ENCODE results near the gene STAB1.
A peak's percentile ranks its signal among the peaks of the same experiment; 100 is the strongest.

Gene STAB1

DNA sequence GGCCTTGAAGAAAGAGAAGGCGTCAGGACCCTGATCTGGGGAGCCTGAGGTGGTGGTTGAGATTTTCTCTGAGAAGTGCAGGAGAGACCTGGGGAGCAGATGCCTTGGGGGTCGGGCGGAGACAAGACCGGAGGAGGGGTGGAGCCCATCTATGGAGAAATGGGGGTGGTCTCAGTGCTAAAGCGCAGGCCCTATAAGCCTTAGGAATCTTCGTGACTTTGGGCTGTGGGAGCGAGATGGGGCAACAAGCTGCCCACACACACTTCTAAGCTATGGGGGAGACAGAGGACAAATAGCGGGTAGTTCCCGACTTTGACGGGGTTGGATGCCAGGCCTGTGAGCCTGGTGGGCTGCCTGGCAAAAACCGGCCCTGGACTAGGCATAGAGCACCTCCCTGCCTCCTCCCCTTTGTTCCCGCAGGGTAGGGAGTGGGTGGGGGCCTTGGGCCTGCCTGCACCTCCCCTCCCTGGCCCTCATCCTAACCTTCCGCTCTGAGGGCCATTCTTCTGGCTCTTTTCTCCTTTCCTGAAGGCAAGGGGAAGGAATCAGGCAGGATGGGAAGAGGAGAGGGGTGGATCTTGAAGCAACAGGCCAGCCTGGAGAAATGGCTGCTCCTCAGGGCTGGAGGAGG lies 38.9 kb upstream of the STAB1 start:
- H3K27me3 ChIP-seq (ENCODE audit: insufficient read depth, low read length, poor library complexity) = no peaks in the 10 kb centered on the region
- peak overlapping the region; percentile 94 to 96 for H3K4me3 ChIP-seq (ENCODE audit: low read depth in 1 of 2, low read length in 2 of 2)
- TF ChIP-seq, protein P1, sequence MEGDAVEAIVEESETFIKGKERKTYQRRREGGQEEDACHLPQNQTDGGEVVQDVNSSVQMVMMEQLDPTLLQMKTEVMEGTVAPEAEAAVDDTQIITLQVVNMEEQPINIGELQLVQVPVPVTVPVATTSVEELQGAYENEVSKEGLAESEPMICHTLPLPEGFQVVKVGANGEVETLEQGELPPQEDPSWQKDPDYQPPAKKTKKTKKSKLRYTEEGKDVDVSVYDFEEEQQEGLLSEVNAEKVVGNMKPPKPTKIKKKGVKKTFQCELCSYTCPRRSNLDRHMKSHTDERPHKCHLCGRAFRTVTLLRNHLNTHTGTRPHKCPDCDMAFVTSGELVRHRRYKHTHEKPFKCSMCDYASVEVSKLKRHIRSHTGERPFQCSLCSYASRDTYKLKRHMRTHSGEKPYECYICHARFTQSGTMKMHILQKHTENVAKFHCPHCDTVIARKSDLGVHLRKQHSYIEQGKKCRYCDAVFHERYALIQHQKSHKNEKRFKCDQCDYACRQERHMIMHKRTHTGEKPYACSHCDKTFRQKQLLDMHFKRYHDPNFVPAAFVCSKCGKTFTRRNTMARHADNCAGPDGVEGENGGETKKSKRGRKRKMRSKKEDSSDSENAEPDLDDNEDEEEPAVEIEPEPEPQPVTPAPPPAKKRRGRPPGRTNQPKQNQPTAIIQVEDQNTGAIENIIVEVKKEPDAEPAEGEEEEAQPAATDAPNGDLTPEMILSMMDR (IDR thresholded peaks at IDR 0.05; ENCODE audit: borderline replicate concordance, extremely low read depth, low read length, poor library complexity, severe bottlenecking) = no peak
- TF ChIP-seq EZH2 (IDR thresholded peaks at IDR 0.05; ENCODE audit: borderline replicate concordance, low read depth, low read length, severe bottlenecking) = no peak
- peaks cover 26% of the 10 kb centered on the region for H3K4me1 ChIP-seq (ENCODE audit: insufficient read depth, low read length)
- H3K79me2 ChIP-seq (ENCODE audit: insufficient read depth, low read length) = peaks cover 51% of the 10 kb centered on the region
- H3K4me2 ChIP-seq (ENCODE audit: insufficient read depth, low read length) = peak overlapping the region; percentile 85
- ATAC-seq (ENCODE audit: insufficient read depth, low read depth) (peak; percentile 63), DNase-seq (peak; percentile 58)
- H3K27ac ChIP-seq (ENCODE audit: low read length) = peak overlapping the region; percentile 89
- H2AFZ ChIP-seq (ENCODE audit: low read depth, low read length) = peak overlapping the region; percentile 97
- H3K9ac ChIP-seq (ENCODE audit: low read depth, low read length) = peak overlapping the region; percentile 97
- peaks cover 41% of the 10 kb centered on the region for H3K36me3 ChIP-seq (ENCODE audit: insufficient read depth, low read length)
- H3K9me3 ChIP-seq (ENCODE audit: insufficient read depth, low read length, severe bottlenecking) = no peaks in the 10 kb centered on the region
- 0 out of 2 replicates have a peak, but pooled peaks cover 7% of the 10 kb centered on the region for H4K20me1 ChIP-seq (ENCODE audit: insufficient read depth, low read length)

DNA sequence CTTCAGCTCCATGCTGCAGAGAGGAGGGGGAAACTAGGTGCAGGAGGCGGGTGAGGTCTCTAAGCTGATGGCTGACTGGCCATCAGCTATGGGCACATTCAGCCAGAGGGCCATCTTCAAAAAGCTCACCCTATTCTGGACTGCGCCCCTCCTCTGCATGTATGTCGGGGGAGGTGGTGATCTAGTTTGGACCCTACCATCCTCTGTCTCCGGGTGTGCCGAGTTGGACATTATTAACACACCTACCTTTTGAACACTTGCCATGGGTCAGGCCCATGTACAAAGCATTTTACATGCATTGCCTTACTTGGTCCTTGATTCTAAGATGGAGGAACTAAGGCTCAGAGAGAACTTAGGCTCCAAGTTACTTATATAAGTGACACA lies 38.3 kb upstream of the STAB1 start:
- DNase-seq = no peak
- peak overlapping the region; percentile 89 for H3K27ac ChIP-seq (ENCODE audit: low read length)
- peaks cover 26% of the 10 kb centered on the region for H3K4me1 ChIP-seq (ENCODE audit: insufficient read depth, low read length)
- peaks cover 54% of the 10 kb centered on the region for H3K79me2 ChIP-seq (ENCODE audit: insufficient read depth, low read length)
- TF ChIP-seq, protein P1 (IDR thresholded peaks at IDR 0.05; ENCODE audit: borderline replicate concordance, extremely low read depth, low read length, poor library complexity, severe bottlenecking) = no peak
- no peak for TF ChIP-seq EZH2 (IDR thresholded peaks at IDR 0.05; ENCODE audit: borderline replicate concordance, low read depth, low read length, severe bottlenecking)
- ATAC-seq (ENCODE audit: insufficient read depth, low read depth) = no peak
- no peaks in the 10 kb centered on the region for H3K27me3 ChIP-seq (ENCODE audit: insufficient read depth, low read length, poor library complexity)
- H3K4me2 ChIP-seq (ENCODE audit: insufficient read depth, low read length) = peak overlapping the region; percentile 85
- peak overlapping the region; percentile 97; the same call in 1 of the 2 replicates for H2AFZ ChIP-seq (ENCODE audit: low read depth, low read length)
- H4K20me1 ChIP-seq (ENCODE audit: insufficient read depth, low read length) = 0 out of 2 replicates have a peak, but pooled peaks cover 7% of the 10 kb centered on the region
- H3K9me3 ChIP-seq (ENCODE audit: insufficient read depth, low read length, severe bottlenecking) = no peaks in the 10 kb centered on the region
- peak overlapping the region; percentile 97 for H3K9ac ChIP-seq (ENCODE audit: low read depth, low read length)
- H3K36me3 ChIP-seq (ENCODE audit: insufficient read depth, low read length) = peaks cover 42% of the 10 kb centered on the region
- peak overlapping the region; percentile 94 to 96; a peak in 3 of 4 replicates for H3K4me3 ChIP-seq (ENCODE audit: low read depth in 1 of 2, low read length in 2 of 2)

DNA sequence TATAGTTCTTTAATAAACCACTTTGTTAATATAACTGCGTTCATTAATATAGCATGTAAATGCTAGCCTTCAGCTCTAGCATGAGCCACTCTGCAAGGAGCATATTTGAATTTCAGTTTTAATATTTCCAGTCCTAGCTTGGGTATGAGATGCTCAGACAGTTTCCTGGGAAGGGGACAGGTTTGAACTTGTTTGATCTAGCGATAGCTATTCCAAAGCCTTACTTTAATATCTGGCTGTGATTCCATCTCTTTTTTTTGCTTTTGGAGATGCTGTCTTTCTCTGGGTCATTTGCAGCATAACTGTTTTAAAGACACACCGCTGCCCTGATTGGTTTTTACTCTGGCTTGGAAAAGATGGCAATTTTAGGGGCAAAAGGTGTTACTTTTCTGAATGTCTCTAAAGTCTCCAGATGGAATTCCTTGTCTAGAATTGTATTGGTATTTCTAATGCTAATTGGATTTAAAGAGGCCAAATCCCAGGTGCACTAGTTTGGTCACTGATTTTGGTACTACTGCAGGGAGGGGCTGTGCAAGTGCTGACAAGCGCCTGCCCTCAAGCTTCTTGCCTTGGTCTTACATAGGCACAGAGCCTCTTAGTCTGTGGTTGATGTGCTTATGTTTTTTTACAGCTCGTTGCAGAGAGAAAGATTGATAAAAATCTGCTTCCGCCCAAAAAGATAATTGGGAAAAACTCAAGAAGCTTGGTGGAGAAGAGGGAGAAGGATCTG lies 36.9 kb upstream of the STAB1 start:
- H3K36me3 ChIP-seq (ENCODE audit: insufficient read depth, low read length) = peaks cover 54% of the 10 kb centered on the region
- no peaks in the 10 kb centered on the region for H3K9me3 ChIP-seq (ENCODE audit: insufficient read depth, low read length, severe bottlenecking)
- peak overlapping the region; percentile 85; the same call in 1 of the 2 replicates for H3K4me2 ChIP-seq (ENCODE audit: insufficient read depth, low read length)

More for the DNA sequence above, 36.9 kb upstream of the STAB1 start:
- Histone ChIP-seq H4K20me1 (ENCODE audit: insufficient read depth, low read length) (peaks cover 11% of the 10 kb centered on the region; the same call in 1 of the 2 replicates), H3K79me2 (ENCODE audit: insufficient read depth, low read length) (peaks cover 68% of the 10 kb centered on the region), H2AFZ (ENCODE audit: low read depth, low read length) (no peak overlapping the region), H3K4me3 (ENCODE audit: low read depth in 1 of 2, low read length in 2 of 2) (no peak overlapping the region), H3K27me3 (ENCODE audit: insufficient read depth, low read length, poor library complexity) (no peaks in the 10 kb centered on the region), H3K27ac (ENCODE audit: low read length) (no peak overlapping the region), H3K9ac (ENCODE audit: low read depth, low read length) (no peak overlapping the region; the same call in 1 of the 2 replicates), H3K4me1 (ENCODE audit: insufficient read depth, low read length) (peaks cover 26% of the 10 kb centered on the region)
- DNase-seq (no peak), ATAC-seq (ENCODE audit: insufficient read depth, low read depth) (no peak)
- TF ChIP-seq EZH2 (IDR thresholded peaks at IDR 0.05; ENCODE audit: borderline replicate concordance, low read depth, low read length, severe bottlenecking) = no peak
